H1 (cell line): ENCODE results near the gene PLPPR1.

Experiments
- CBX5 ChIP-seq: fragments of 300-800, 300-1000 bp; sonication (generic); IDR thresholded peaks from 2 replicates; pipeline ENCODE4 v1.7.1; 2016; ENCODE audit warnings: antibody characterized with exemption, low read length, low read depth
- CTCF ChIP-seq, 3 experiments: IDR thresholded peaks; 1 replicate in 2 of 3; 2 replicates in 1 of 3; pipeline versions ENCODE4 v1.5.1 to v1.6.1; 2011; ENCODE audit warnings: low read length in 3 of 3, mild to moderate bottlenecking in 3 of 3, inconsistent platforms in 2 of 3, low read depth in 1 of 3, moderate library complexity in 1 of 3; ENCODE audit not compliant: insufficient read depth in 1 of 3; ENCODE audit errors: control extremely low read depth in 1 of 3
- TF ChIP-seq, protein P1 (sequence below): IDR thresholded peaks from 2 replicates; pipeline ENCODE4 v1.6.1; 2011; ENCODE audit warnings: low read depth, mild to moderate bottlenecking, low read length; ENCODE audit not compliant: insufficient read depth

GRCh38 chr9:101354765-101355708 lies 326.5 kb downstream of the PLPPR1 start:
- TF ChIP-seq CBX5 (no peak), CTCF (IDR thresholded peaks at IDR 0.05; ENCODE audit: control extremely low read depth in 1 of 3, insufficient read depth in 1 of 3, low read depth in 1 of 3, low read length in 3 of 3) (no peak)
- TF ChIP-seq, protein P1, sequence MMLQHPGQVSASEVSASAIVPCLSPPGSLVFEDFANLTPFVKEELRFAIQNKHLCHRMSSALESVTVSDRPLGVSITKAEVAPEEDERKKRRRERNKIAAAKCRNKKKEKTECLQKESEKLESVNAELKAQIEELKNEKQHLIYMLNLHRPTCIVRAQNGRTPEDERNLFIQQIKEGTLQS, result no peak
